H1 (cell line): Measurements from ENCODE around the gene ASPN. TPM values are rescaled to one million over a fixed set of nuclear protein-coding genes. Genes with fewer than 3 reads are reported as not detected.

Source experiments
- CTCF ChIA-PET: fragments of 300-600 bp; sonication (Branson Sonifier 250); formaldehyde crosslinking; loops from one replicate; lab custom pipeline; 2021; ENCODE audit not compliant: partially characterized antibody; lab: Charles Lee
- POLR2A ChIA-PET: fragments of 300-600 bp; sonication (Branson Sonifier 250); formaldehyde crosslinking; loops from one replicate; lab custom pipeline; 2021; ENCODE audit warnings: inconsistent platforms; ENCODE audit not compliant: partially characterized antibody; lab: Charles Lee
- DNase-seq, 2 experiments: peaks; one replicate each; pipeline versions ENCODE4 v3.0.0 to v3.0.0-alpha.2; 2010 to 2022; ENCODE audit warnings: low spot score in 2 of 2, low read depth in 1 of 2, mixed read lengths in 1 of 2
- FAIRE-seq: peaks from 2 replicates; lab custom pipeline; 2011; peaks lifted over from hg19 to GRCh38; lab: Jason Lieb, UNC
- H2AFZ ChIP-seq: 2 replicates; pipeline ENCODE4 v1.8.1; 2012; ENCODE audit warnings: low read length, inconsistent platforms
- H2AK5ac ChIP-seq: 2 replicates; pipeline ENCODE4 v1.6.1; 2013; ENCODE audit warnings: low read depth, low read length
- H2BK120ac ChIP-seq: replicated peaks from 2 replicates; pipeline ENCODE3; 2013; ENCODE audit warnings: low read depth, low read length, inconsistent platforms
- H2BK12ac ChIP-seq: 2 replicates; pipeline ENCODE4 v1.6.1; 2013; ENCODE audit warnings: low read depth, low read length
- H2BK15ac ChIP-seq: 2 replicates; pipeline ENCODE4 v1.6.1; 2013; ENCODE audit warnings: low read length
- H2BK20ac ChIP-seq: 2 replicates; pipeline ENCODE4 v1.6.1; 2013; ENCODE audit warnings: low read length
- H2BK5ac ChIP-seq: 2 replicates; pipeline ENCODE4 v1.6.1; 2013; ENCODE audit warnings: low read depth, low read length
- H3K14ac ChIP-seq: 2 replicates; pipeline ENCODE4 v1.6.1; 2013; ENCODE audit warnings: inconsistent platforms; ENCODE audit not compliant: insufficient read length
- H3K18ac ChIP-seq: 2 replicates; pipeline ENCODE4 v1.6.1; 2013; ENCODE audit warnings: low read length; ENCODE audit errors: extremely low read depth
- H3K23ac ChIP-seq: 2 replicates; pipeline ENCODE4 v1.6.1; 2013; ENCODE audit warnings: inconsistent platforms; ENCODE audit not compliant: insufficient read length
- H3K23me2 ChIP-seq: 2 replicates; pipeline ENCODE4 v1.6.1; 2013; ENCODE audit warnings: low read depth, low read length
- H3K27ac ChIP-seq: 2 replicates; pipeline ENCODE4 v1.6.1; 2011; ENCODE audit warnings: low read depth, low read length, inconsistent platforms
- H3K27me3 ChIP-seq, 4 experiments: replicated peaks in 1 of 4; 1 replicate in 1 of 4; 2 replicates in 3 of 4; pipeline versions ENCODE4 v1.6.1 to v1.8.1; 2011 to 2013; ENCODE audit warnings: low read length in 3 of 4, mild to moderate bottlenecking in 3 of 4, inconsistent platforms in 2 of 4, mixed read lengths in 2 of 4, moderate library complexity in 1 of 4; ENCODE audit not compliant: control insufficient read depth in 3 of 4, insufficient read depth in 3 of 4; ENCODE audit errors: extremely low read depth in 1 of 4
- H3K36me3 ChIP-seq, 4 experiments: 2 replicates each; pipeline versions ENCODE4 v1.6.1 to v1.8.1; 2011 to 2013; ENCODE audit warnings: mild to moderate bottlenecking in 4 of 4, low read length in 3 of 4, moderate library complexity in 2 of 4, control low read depth in 1 of 4, inconsistent platforms in 1 of 4; ENCODE audit not compliant: insufficient read depth in 4 of 4, control insufficient read depth in 2 of 4
- H3K4ac ChIP-seq: replicated peaks from 2 replicates; pipeline ENCODE3; 2013; ENCODE audit warnings: low read length, low read depth, mixed read lengths, inconsistent platforms; ENCODE audit not compliant: insufficient read length
- H3K4me1 ChIP-seq, 4 experiments: replicated peaks in 1 of 4; 1 replicate in 1 of 4; 2 replicates in 3 of 4; pipeline versions ENCODE4 v1.6.1 to v1.8.1; 2011 to 2013; ENCODE audit warnings: low read length in 3 of 4, inconsistent platforms in 2 of 4, mixed read lengths in 1 of 4; ENCODE audit not compliant: insufficient read depth in 4 of 4, control insufficient read depth in 3 of 4
- H3K4me2 ChIP-seq, 2 experiments: 2 replicates each; pipeline versions ENCODE4 v1.6.1 to v1.8.1; 2011 to 2013; ENCODE audit warnings: low read depth in 2 of 2, low read length in 2 of 2, control low read depth in 1 of 2, inconsistent platforms in 1 of 2, mild to moderate bottlenecking in 1 of 2; ENCODE audit not compliant: insufficient read depth in 1 of 2
- H3K4me3 ChIP-seq, 4 experiments: fragments of 200-600, 300-600 bp in 1 of 4; sonication (generic), shearing (Covaris generic), sonication (Bioruptor Twin) in 1 of 4; 2 replicates each; pipeline versions ENCODE4 v1.5.1 to v1.8.1; 2011 to 2016; ENCODE audit warnings: low read length in 4 of 4, low read depth in 3 of 4, control low read depth in 2 of 4, inconsistent platforms in 2 of 4, mild to moderate bottlenecking in 2 of 4, mixed read lengths in 1 of 4, moderate library complexity in 1 of 4; ENCODE audit not compliant: insufficient read depth in 2 of 4; ENCODE audit errors: extremely low read depth in 1 of 4
- H3K56ac ChIP-seq: replicated peaks from 2 replicates; pipeline ENCODE3; 2013; ENCODE audit warnings: low read depth, mild to moderate bottlenecking, mixed read lengths, low read length, inconsistent platforms; ENCODE audit not compliant: insufficient read length
- H3K79me1 ChIP-seq: 2 replicates; pipeline ENCODE4 v1.6.1; 2013; ENCODE audit warnings: low read depth, low read length, control low read depth
- H3K79me2 ChIP-seq, 2 experiments: 2 replicates each; pipeline versions ENCODE4 v1.6.1 to v1.8.1; 2012 to 2013; ENCODE audit warnings: low read length in 2 of 2, mild to moderate bottlenecking in 2 of 2, inconsistent platforms in 1 of 2; ENCODE audit not compliant: insufficient read depth in 2 of 2, control insufficient read depth in 1 of 2
- H3K9ac ChIP-seq, 4 experiments: replicated peaks in 1 of 4; 1 replicate in 1 of 4; 2 replicates in 3 of 4; pipeline versions ENCODE4 v1.6.1 to v1.8.1; 2011 to 2013; ENCODE audit warnings: low read depth in 3 of 4, low read length in 3 of 4, control low read depth in 2 of 4, mild to moderate bottlenecking in 2 of 4, moderate library complexity in 2 of 4, inconsistent platforms in 1 of 4; ENCODE audit errors: extremely low read depth in 1 of 4
- H3K9me3 ChIP-seq, 2 experiments: 2 replicates each; pipeline versions ENCODE4 v1.6.1 to v1.8.1; 2012 to 2013; ENCODE audit warnings: mild to moderate bottlenecking in 2 of 2, moderate library complexity in 2 of 2, control low read depth in 1 of 2, inconsistent platforms in 1 of 2, low read depth in 1 of 2, low read length in 1 of 2, mixed read lengths in 1 of 2; ENCODE audit not compliant: insufficient read depth in 2 of 2
- H4K20me1 ChIP-seq, 2 experiments: replicated peaks in 1 of 2; 2 replicates each; pipeline versions ENCODE3 to v1.8.1; 2011 to 2013; ENCODE audit warnings: inconsistent platforms in 2 of 2, low read length in 2 of 2, mild to moderate bottlenecking in 1 of 2; ENCODE audit not compliant: insufficient read depth in 2 of 2, control insufficient read depth in 1 of 2
- H4K5ac ChIP-seq: 2 replicates; pipeline ENCODE4 v1.6.1; 2013; ENCODE audit warnings: low read length, low read depth, mixed read lengths, inconsistent platforms; ENCODE audit not compliant: insufficient read length
- H4K8ac ChIP-seq: 2 replicates; pipeline ENCODE4 v1.8.0; 2013; ENCODE audit warnings: mild to moderate bottlenecking, moderate library complexity, low read length, inconsistent platforms; ENCODE audit not compliant: insufficient read depth; ENCODE audit errors: extremely low read depth
- H4K91ac ChIP-seq: replicated peaks from 2 replicates; pipeline ENCODE3; 2013; ENCODE audit warnings: low read length, mixed read lengths, inconsistent platforms; ENCODE audit not compliant: insufficient read length
- CHD1 ChIP-seq: IDR thresholded peaks from 2 replicates; pipeline ENCODE4 v1.6.1; 2012; ENCODE audit warnings: low read depth, low read length, improper control_type of control experiment
- GABPA ChIP-seq: IDR thresholded peaks from 2 replicates; pipeline ENCODE4 v1.6.1; 2011; ENCODE audit warnings: mild to moderate bottlenecking, low read length, moderate library complexity, borderline replicate concordance; ENCODE audit not compliant: insufficient read depth
- HDAC2 ChIP-seq, 2 experiments: fragments of 300-600 bp in 1 of 2; sonication (generic) in 1 of 2; IDR thresholded peaks; 2 replicates each; pipeline ENCODE4 v1.6.1; 2011 to 2012; ENCODE audit warnings: low read depth in 2 of 2, low read length in 2 of 2, mild to moderate bottlenecking in 2 of 2, moderate library complexity in 2 of 2, borderline replicate concordance in 1 of 2, inconsistent platforms in 1 of 2
- KDM5A ChIP-seq: fragments of 200-600 bp; IDR thresholded peaks from 2 replicates; pipeline ENCODE4 v1.7.1; 2012; ENCODE audit warnings: mild to moderate bottlenecking, low read length, inconsistent platforms, mixed read lengths
- MAFK ChIP-seq: IDR thresholded peaks from 2 replicates; pipeline ENCODE4 v1.6.1; 2012; ENCODE audit warnings: low read depth, mild to moderate bottlenecking, improper control_type of control experiment, low read length
- SIRT6 ChIP-seq: IDR thresholded peaks from one replicate; pipeline ENCODE4 v1.7.1; 2012; ENCODE audit warnings: low read length, inconsistent platforms
- SP1 ChIP-seq: IDR thresholded peaks from 2 replicates; pipeline ENCODE4 v1.6.1; 2011; ENCODE audit warnings: low read depth, low read length
- TBP ChIP-seq: IDR thresholded peaks from 2 replicates; pipeline ENCODE4 v1.6.1; 2011; ENCODE audit warnings: low read depth, low read length, improper control_type of control experiment
- YY1 ChIP-seq: IDR thresholded peaks from 2 replicates; pipeline ENCODE4 v1.6.1; 2011; ENCODE audit warnings: low read depth, mild to moderate bottlenecking, low read length
- WGBS, 2 experiments: shearing (Covaris generic) in 1 of 2; methylation state at CpG; one replicate each; pipeline versions ENCODE4 v1.1.6 to v1.1.7; 2013 to 2015; ENCODE audit warnings: low lambda C conversion rate in 2 of 2, mixed read lengths in 2 of 2, inconsistent platforms in 1 of 2, low coverage in 1 of 2, missing lambda C conversion rate in 1 of 2; ENCODE audit not compliant: insufficient replicate concordance in 2 of 2, insufficient coverage in 1 of 2, insufficient read length in 1 of 2; ENCODE audit errors: extremely low coverage in 1 of 2, missing lambda C conversion rate in 1 of 2; 5-methylcytosine and 5-hydroxymethylcytosine counted together
- polyA plus RNA-seq, 7 experiments: library from polyadenylated mRNA; depleted of rRNA in 3 of 7; stranded (reverse) in 5 of 7; unstranded in 2 of 7; fragments of >200 nt in 5 of 7; fragments of 200-250 nt in 2 of 7; gene quantifications; 1 replicate in 5 of 7; 2 replicates in 1 of 7; 4 replicates in 1 of 7; pipeline versions ENCODE4 v1.2.1 to v1.2.3, GENCODE V29; 2011 to 2013; ENCODE audit warnings: missing spikeins in 2 of 7, mixed read lengths in 2 of 7
- total RNA-seq: library from RNA; stranded (reverse); fragmentation: NEBNext Ultra II Directional; extraction: Animal tissue kit (Norgen Biotek cat#: 25700); gene quantifications from 2 replicates; pipeline ENCODE4 v1.2.1, GENCODE V29; 2021
- TF ChIP-seq, protein P1 (sequence below): IDR thresholded peaks from 2 replicates; pipeline ENCODE4 v1.6.1; 2012; ENCODE audit warnings: low read length, inconsistent platforms

Gene ASPN
- total and polyA plus RNA-seq, 2 of the 8 experiments (the other 6 are each of a cell fraction or from before 2014, with no cell fraction given) = not detected

DNA sequence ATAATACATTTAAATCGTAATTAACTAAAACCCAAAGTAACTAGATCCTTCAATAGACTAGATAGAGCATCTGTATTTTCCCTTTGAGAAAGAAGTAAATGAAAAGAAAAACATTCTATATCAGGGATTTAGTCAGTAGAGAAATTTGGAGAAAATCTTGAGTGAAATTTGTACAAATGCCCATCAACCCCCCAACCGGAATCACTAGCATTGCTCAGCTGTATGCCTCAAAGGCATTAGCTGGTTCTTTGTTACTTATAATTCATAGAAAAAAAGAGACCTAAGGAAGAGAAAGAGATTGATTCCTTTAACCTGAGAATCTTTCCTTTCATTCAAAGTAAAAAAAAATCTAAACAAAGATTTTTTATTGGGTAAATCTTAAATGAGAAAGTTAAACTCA, 58.7 kb downstream of the ASPN start:
- Histone ChIP-seq H4K91ac (no peak overlapping the region), H3K56ac (no peak overlapping the region), H3K27me3 (no peaks in the 10 kb centered on the region), H2BK5ac (no peak overlapping the region), H3K23ac (no peak overlapping the region), H3K27ac (no peak overlapping the region), H2BK15ac (no peak overlapping the region), H3K23me2 (no peaks in the 10 kb centered on the region), H2BK20ac (no peak overlapping the region), H2BK120ac (no peak overlapping the region), H3K36me3 (no peaks in the 10 kb centered on the region), H2BK12ac (no peak overlapping the region), H3K4me1 (peaks cover 0 to 2% (median 0%) of the 10 kb centered on the region in 4 experiments; a peak in 1 of 7 replicates), H3K79me1 (no peaks in the 10 kb centered on the region; the same call in 1 of the 2 replicates), H2AFZ (no peak overlapping the region), H4K20me1 (no peaks in the 10 kb centered on the region), H2AK5ac (no peak overlapping the region), H3K14ac (no peak overlapping the region), H4K8ac (no peak overlapping the region), H3K4me2 (no peak overlapping the region), H3K9ac (no peak overlapping the region), H4K5ac (no peak overlapping the region), H3K4me3 (no peak overlapping the region), H3K9me3 (no peaks in the 10 kb centered on the region), H3K79me2 (no peaks in the 10 kb centered on the region), H3K18ac (no peak overlapping the region), H3K4ac (no peak overlapping the region)
- CTCF ChIA-PET = no interaction called here
- TF ChIP-seq CHD1 (no peak), KDM5A (no peak), SP1 (no peak), SIRT6 (no peak), GABPA (no peak), MAFK (no peak), TBP (no peak), HDAC2 (IDR thresholded peaks at IDR 0.05; ENCODE audit: borderline replicate concordance in 1 of 2, low read depth in 2 of 2, low read length in 2 of 2) (no peak), YY1 (no peak)
- TF ChIP-seq, protein P1, sequence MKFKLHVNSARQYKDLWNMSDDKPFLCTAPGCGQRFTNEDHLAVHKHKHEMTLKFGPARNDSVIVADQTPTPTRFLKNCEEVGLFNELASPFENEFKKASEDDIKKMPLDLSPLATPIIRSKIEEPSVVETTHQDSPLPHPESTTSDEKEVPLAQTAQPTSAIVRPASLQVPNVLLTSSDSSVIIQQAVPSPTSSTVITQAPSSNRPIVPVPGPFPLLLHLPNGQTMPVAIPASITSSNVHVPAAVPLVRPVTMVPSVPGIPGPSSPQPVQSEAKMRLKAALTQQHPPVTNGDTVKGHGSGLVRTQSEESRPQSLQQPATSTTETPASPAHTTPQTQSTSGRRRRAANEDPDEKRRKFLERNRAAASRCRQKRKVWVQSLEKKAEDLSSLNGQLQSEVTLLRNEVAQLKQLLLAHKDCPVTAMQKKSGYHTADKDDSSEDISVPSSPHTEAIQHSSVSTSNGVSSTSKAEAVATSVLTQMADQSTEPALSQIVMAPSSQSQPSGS = no peak
- 95% methylated on average over 2 of the region's 2 CpGs; no CpG with 5 or more reads in 1 of the 2 experiments for WGBS, 2 experiments
- FAIRE-seq = no peak
- no peak for DNase-seq
- POLR2A ChIA-PET = no interaction called here
